ENCODE data around the gene TMEM209.
"Not testable (repeated sequence)": the region's sequence is repeated elsewhere in the genome, so short reads cannot be mapped to it uniquely, and the experiment has no call there.

TMEM209 gene

GRCh38 chr7:130205084-130205947 lies at the start of gene TMEM209:
Gene TMEM209, minus strand, starts transcription at chr7:130205406. Its CDS starts 31 bp downstream, at chr7:130205375.
- FAIRE-seq = peak; percentile 98

- FAIRE-seq = no peak
Observed at GRCh38 chr7:130254555-130254954, 49.3 kb upstream of the TMEM209 start.

GRCh38 chr7:130249626-130250025 lies 44.4 kb upstream of the TMEM209 start:
- not testable (repeated sequence) for FAIRE-seq

GRCh38 chr7:130248842-130249241 lies 43.6 kb upstream of the TMEM209 start:
- not testable (repeated sequence) for FAIRE-seq

- FAIRE-seq = not testable (repeated sequence)
Observed at GRCh38 chr7:130246491-130246890, 41.3 kb upstream of the TMEM209 start.

- FAIRE-seq = not testable (repeated sequence)
Observed at GRCh38 chr7:130243486-130243885, 38.3 kb upstream of the TMEM209 start.

GRCh38 chr7:130242198-130243014 lies 37.2 kb upstream of the TMEM209 start:
- peak; percentile 47 for FAIRE-seq

- no peak for FAIRE-seq
Observed at GRCh38 chr7:130240240-130240639, 35.0 kb upstream of the TMEM209 start.

GRCh38 chr7:130236361-130236760 lies 31.2 kb upstream of the TMEM209 start:
- not testable (repeated sequence) for FAIRE-seq

- no peak for FAIRE-seq
Observed at GRCh38 chr7:130234078-130234477, 28.9 kb upstream of the TMEM209 start.

GRCh38 chr7:130232209-130232608 lies 27.0 kb upstream of the TMEM209 start:
- FAIRE-seq = no peak

GRCh38 chr7:130231792-130232191 lies 26.6 kb upstream of the TMEM209 start:
- FAIRE-seq = no peak

GRCh38 chr7:130229981-130230380 lies 24.8 kb upstream of the TMEM209 start:
- FAIRE-seq = not testable (repeated sequence)

GRCh38 chr7:130228840-130229502 lies 23.8 kb upstream of the TMEM209 start:
- no peak for FAIRE-seq

- no peak for FAIRE-seq
Observed at GRCh38 chr7:130227883-130228575, 22.8 kb upstream of the TMEM209 start.

GRCh38 chr7:130226333-130226732 lies 21.1 kb upstream of the TMEM209 start:
- no peak for FAIRE-seq

GRCh38 chr7:130224923-130225322 lies 19.7 kb upstream of the TMEM209 start:
- not testable (repeated sequence) for FAIRE-seq

- FAIRE-seq = no peak
Observed at GRCh38 chr7:130224210-130224609, 19.0 kb upstream of the TMEM209 start.

- FAIRE-seq = no peak
Observed at GRCh38 chr7:130223646-130224045, 18.4 kb upstream of the TMEM209 start.

- no peak for FAIRE-seq
Observed at GRCh38 chr7:130221746-130222145, 16.5 kb upstream of the TMEM209 start.

GRCh38 chr7:130219871-130220270 lies 14.7 kb upstream of the TMEM209 start:
- FAIRE-seq = no peak

GRCh38 chr7:130218806-130219620 lies 13.8 kb upstream of the TMEM209 start:
- FAIRE-seq = no peak
